Endodermal cell (in vitro differentiated cells): ENCODE data around the gene TMEM62. TPM values are rescaled to one million over a fixed set of nuclear protein-coding genes. Genes with fewer than 3 reads are reported as not detected.

ENCODE experiments used
- DNase-seq: peaks from one replicate; pipeline ENCODE4 v3.0.0-alpha.2; 2017
- H3K27ac ChIP-seq: 2 replicates; pipeline ENCODE4 v1.5.1; 2013; ENCODE audit warnings: mild to moderate bottlenecking, low read depth, low read length, moderate library complexity
- H3K27me3 ChIP-seq: 2 replicates; pipeline ENCODE4 v1.6.1; 2013; ENCODE audit warnings: mild to moderate bottlenecking, low read length, moderate library complexity; ENCODE audit not compliant: insufficient read depth, control insufficient read depth, poor library complexity, severe bottlenecking
- H3K36me3 ChIP-seq: 2 replicates; pipeline ENCODE4 v1.7.0; 2013; ENCODE audit warnings: mild to moderate bottlenecking, low read length, moderate library complexity; ENCODE audit not compliant: control insufficient read depth, insufficient read depth
- H3K4me1 ChIP-seq: one replicate; pipeline ENCODE4 v1.7.0; 2013; ENCODE audit warnings: low read length; ENCODE audit not compliant: control insufficient read depth, insufficient read depth
- H3K4me3 ChIP-seq: 2 replicates; pipeline ENCODE4 v1.5.1; 2013; ENCODE audit warnings: mild to moderate bottlenecking, low read length, moderate library complexity
- H3K9ac ChIP-seq: 2 replicates; pipeline ENCODE4 v1.6.1; 2013; ENCODE audit warnings: mild to moderate bottlenecking, low read length, moderate library complexity; ENCODE audit not compliant: poor library complexity, severe bottlenecking; ENCODE audit errors: extremely low read depth
- H3K9me3 ChIP-seq: 2 replicates; pipeline ENCODE4 v1.6.1; 2013; ENCODE audit warnings: mild to moderate bottlenecking, low read length, moderate library complexity; ENCODE audit not compliant: control insufficient read depth
- H3K27ac Mint-ChIP-seq: 2 replicates; pipeline ENCODE4 v1.8.0; 2020; ENCODE audit warnings: mixed read lengths
- H3K27me3 Mint-ChIP-seq: 2 replicates; pipeline ENCODE4 v1.8.0; 2021; ENCODE audit warnings: mild to moderate bottlenecking, mixed read lengths; ENCODE audit not compliant: insufficient read depth
- H3K36me3 Mint-ChIP-seq: 2 replicates; pipeline ENCODE4 v1.8.0; 2020; ENCODE audit warnings: low read depth, mixed read lengths
- H3K4me1 Mint-ChIP-seq: 2 replicates; pipeline ENCODE4 v1.8.0; 2020; ENCODE audit warnings: mixed read lengths
- H3K4me3 Mint-ChIP-seq: 2 replicates; pipeline ENCODE4 v1.8.0; 2020; ENCODE audit warnings: mild to moderate bottlenecking, moderate library complexity, mixed read lengths
- H3K9me3 Mint-ChIP-seq: 2 replicates; pipeline ENCODE4 v1.8.0; 2020; ENCODE audit warnings: mild to moderate bottlenecking, mixed read lengths
- WGBS, 2 experiments: methylation state at CpG; one replicate each; pipeline versions ENCODE4 v1.1.5 to v1.1.7; 2013; ENCODE audit warnings: missing lambda C conversion rate in 2 of 2, mixed read lengths in 1 of 2; ENCODE audit not compliant: insufficient coverage in 1 of 2, insufficient read length in 1 of 2; 5-methylcytosine and 5-hydroxymethylcytosine counted together
- total RNA-seq, 2 donors: library from RNA; stranded (reverse); fragmentation: NEBNext Ultra II Directional in 1 of 2; extraction: Animal tissue kit (Norgen Biotek cat#: 25700) in 1 of 2; gene quantifications; 2 replicates in 1 of 2; 3 replicates in 1 of 2; pipeline ENCODE4 v1.2.1, GENCODE V29; 2021
- TF ChIP-seq, protein P1 (sequence below): fragments of 200-600 bp; sonication (generic); conservative IDR thresholded peaks from 2 replicates; pipeline ENCODE4 v1.5.0; 2021; ENCODE audit warnings: antibody characterized with exemption, mild to moderate bottlenecking

The TMEM62 gene
- total RNA-seq, 2 donors from 2014 or later, result 8.1 to 10.2 TPM

DNA sequence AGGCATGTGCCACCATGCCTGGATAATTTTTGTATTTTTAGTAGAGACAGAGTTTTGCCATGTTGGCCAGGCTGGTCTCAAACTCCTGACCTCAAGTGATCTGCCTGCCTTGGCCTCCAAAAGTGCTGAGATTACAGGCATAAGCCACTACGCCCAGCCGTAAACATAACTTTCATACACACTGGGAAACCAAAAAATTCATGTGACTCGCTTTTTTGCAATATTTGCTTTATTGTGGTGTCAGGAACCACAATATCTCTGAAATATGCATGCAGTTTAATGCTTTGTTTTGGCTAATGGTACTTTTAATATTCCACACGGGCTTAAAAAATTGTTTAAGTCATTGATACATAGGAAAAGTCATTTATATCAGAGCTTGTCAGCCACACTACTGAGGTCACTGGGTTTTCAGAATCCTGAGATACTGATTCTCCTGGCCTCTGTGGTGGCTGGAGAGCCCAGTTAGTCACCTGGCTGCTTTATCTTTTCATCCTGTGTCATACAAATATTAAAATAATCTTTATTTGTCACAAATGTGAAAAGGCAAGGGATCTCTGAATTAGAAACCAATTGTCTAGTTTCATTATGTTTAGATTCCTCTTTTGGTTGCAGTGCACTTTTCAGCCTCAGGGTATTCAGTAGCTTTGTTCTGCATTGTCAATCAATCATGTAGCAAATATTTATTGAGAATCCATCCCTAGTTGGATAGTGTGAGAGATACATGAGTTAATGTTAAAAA, 10.0 kb downstream of the TMEM62 start:
- Mint-ChIP-seq H3K27ac (no peak overlapping the region), H3K9me3 (no peaks in the 10 kb centered on the region), H3K36me3 (peaks cover 26% of the 10 kb centered on the region), H3K27me3 (no peaks in the 10 kb centered on the region), H3K4me3 (no peak overlapping the region), H3K4me1 (no peaks in the 10 kb centered on the region)
- H3K27ac ChIP-seq, result no peak overlapping the region
- DNase-seq, result no peak
- H3K27me3 ChIP-seq, result no peaks in the 10 kb centered on the region
- H3K9ac ChIP-seq, result no peak overlapping the region
- 86 to 96% methylated on average over 1 to 4 of the region's 4 CpGs for WGBS, 2 experiments
- TF ChIP-seq, protein P1, sequence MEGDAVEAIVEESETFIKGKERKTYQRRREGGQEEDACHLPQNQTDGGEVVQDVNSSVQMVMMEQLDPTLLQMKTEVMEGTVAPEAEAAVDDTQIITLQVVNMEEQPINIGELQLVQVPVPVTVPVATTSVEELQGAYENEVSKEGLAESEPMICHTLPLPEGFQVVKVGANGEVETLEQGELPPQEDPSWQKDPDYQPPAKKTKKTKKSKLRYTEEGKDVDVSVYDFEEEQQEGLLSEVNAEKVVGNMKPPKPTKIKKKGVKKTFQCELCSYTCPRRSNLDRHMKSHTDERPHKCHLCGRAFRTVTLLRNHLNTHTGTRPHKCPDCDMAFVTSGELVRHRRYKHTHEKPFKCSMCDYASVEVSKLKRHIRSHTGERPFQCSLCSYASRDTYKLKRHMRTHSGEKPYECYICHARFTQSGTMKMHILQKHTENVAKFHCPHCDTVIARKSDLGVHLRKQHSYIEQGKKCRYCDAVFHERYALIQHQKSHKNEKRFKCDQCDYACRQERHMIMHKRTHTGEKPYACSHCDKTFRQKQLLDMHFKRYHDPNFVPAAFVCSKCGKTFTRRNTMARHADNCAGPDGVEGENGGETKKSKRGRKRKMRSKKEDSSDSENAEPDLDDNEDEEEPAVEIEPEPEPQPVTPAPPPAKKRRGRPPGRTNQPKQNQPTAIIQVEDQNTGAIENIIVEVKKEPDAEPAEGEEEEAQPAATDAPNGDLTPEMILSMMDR, result no peak
- H3K4me3 ChIP-seq, result no peak overlapping the region
- H3K4me1 ChIP-seq, result no peaks in the 10 kb centered on the region
- no peaks in the 10 kb centered on the region for H3K9me3 ChIP-seq
- H3K36me3 ChIP-seq, result peaks cover 22% of the 10 kb centered on the region

DNA sequence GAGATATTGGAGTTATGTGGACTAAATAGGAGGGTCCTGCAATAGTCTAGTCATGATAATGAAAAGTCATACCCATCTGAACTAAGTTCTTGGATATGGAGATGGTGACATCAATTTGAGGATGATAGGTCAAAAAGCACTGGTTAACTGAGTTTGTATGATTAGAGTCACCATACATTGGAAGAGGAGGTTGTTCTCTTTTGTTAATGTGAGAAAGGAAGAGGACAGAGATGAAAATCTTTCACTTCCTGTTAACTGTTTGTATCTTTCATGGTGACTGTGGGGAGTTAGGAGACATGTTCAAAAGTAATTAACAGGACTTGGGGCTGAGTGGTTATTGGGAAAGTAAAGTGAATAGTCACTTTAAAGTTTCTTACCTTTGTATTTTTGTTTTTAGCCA, 11.1 kb downstream of the TMEM62 start:
- DNase-seq, result no peak
- Histone ChIP-seq H3K9me3 (no peaks in the 10 kb centered on the region), H3K4me1 (no peaks in the 10 kb centered on the region), H3K36me3 (peaks cover 20% of the 10 kb centered on the region), H3K9ac (no peak overlapping the region), H3K27me3 (no peaks in the 10 kb centered on the region), H3K4me3 (no peak overlapping the region), H3K27ac (no peak overlapping the region)
- Mint-ChIP-seq H3K9me3 (no peaks in the 10 kb centered on the region), H3K4me3 (no peak overlapping the region), H3K36me3 (peaks cover 18% of the 10 kb centered on the region), H3K27ac (no peak overlapping the region), H3K27me3 (no peaks in the 10 kb centered on the region), H3K4me1 (no peaks in the 10 kb centered on the region)
- TF ChIP-seq, protein P1, result no peak

DNA sequence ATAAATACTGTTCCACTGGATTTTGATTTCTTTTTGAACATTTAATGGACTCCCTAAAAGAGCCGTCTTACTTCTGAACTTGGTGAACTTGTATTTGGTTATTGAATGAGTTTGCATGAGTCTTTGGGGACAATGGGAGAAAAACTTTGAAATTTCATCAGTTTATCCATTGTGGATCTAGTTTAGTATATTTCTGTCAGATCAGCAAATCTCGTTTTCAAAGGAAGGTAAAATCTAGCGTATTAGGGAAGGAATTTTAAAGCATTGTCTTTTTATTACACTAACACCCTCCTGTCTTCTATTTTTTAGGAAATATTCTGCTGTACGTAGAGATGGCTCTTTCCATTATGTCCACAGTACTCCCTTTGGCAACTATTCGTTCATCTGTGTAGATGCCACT, 12.8 kb downstream of the TMEM62 start:
- H3K27ac Mint-ChIP-seq, result no peak overlapping the region
- WGBS, 2 experiments, result 90 to 100% methylated on average over 2 to 4 of the region's 5 CpGs

More for the DNA sequence above, 12.8 kb downstream of the TMEM62 start:
- Histone ChIP-seq H3K9ac (no peak overlapping the region), H3K4me3 (no peak overlapping the region), H3K27ac (no peak overlapping the region), H3K36me3 (peaks cover 12% of the 10 kb centered on the region), H3K9me3 (no peaks in the 10 kb centered on the region), H3K27me3 (no peaks in the 10 kb centered on the region), H3K4me1 (no peaks in the 10 kb centered on the region)
- peaks cover 10% of the 10 kb centered on the region for H3K36me3 Mint-ChIP-seq
- DNase-seq, result no peak
- TF ChIP-seq, protein P1, result no peak
- no peaks in the 10 kb centered on the region for H3K27me3 Mint-ChIP-seq
- no peaks in the 10 kb centered on the region for H3K9me3 Mint-ChIP-seq
- H3K4me3 Mint-ChIP-seq, result no peak overlapping the region
- H3K4me1 Mint-ChIP-seq, result no peaks in the 10 kb centered on the region
